ENCODE measurements around the gene SFSWAP. TPM values are rescaled to one million over a fixed set of nuclear protein-coding genes. Genes with fewer than 3 reads are reported as not detected.

The SFSWAP gene
- total RNA-seq, 1 donor, result 31.1 TPM

GRCh38 chr12:131841547-131841946, 130.7 kb downstream of the SFSWAP start:
- no peaks in the 10 kb centered on the region for H3K9me3 ChIP-seq (ENCODE audit: low read depth, low read length)
- no peak overlapping the region for H3K27ac ChIP-seq (ENCODE audit: low read depth, low read length)
- no peaks in the 10 kb centered on the region for H4K20me1 ChIP-seq (ENCODE audit: insufficient read depth, low read length)
- H2AFZ ChIP-seq (ENCODE audit: low read length), result no peak overlapping the region
- no peak for TF ChIP-seq CTCF (IDR thresholded peaks at IDR 0.05; ENCODE audit: extremely low read depth, low read depth, low read length)
- no peaks in the 10 kb centered on the region for H3K79me2 ChIP-seq (ENCODE audit: insufficient read depth, low read length)
- H3K4me3 ChIP-seq (ENCODE audit: insufficient read depth, low read length), result no peak overlapping the region
- no peaks in the 10 kb centered on the region for H3K4me1 ChIP-seq (ENCODE audit: insufficient read depth, low read length)
- H3K4me2 ChIP-seq (ENCODE audit: insufficient read depth, low read length), result no peak overlapping the region
- no peaks in the 10 kb centered on the region for H3K36me3 ChIP-seq (ENCODE audit: insufficient read depth, low read length)
- no peak for DNase-seq (ENCODE audit: insufficient read length, low spot score, missing footprints)
- no peaks in the 10 kb centered on the region for H3K27me3 ChIP-seq (ENCODE audit: insufficient read depth, low read length)

- no peak for DNase-seq (ENCODE audit: insufficient read length, low spot score, missing footprints)
- Histone ChIP-seq H3K79me2 (ENCODE audit: insufficient read depth, low read length) (no peaks in the 10 kb centered on the region), H2AFZ (ENCODE audit: low read length) (no peak overlapping the region), H3K4me3 (ENCODE audit: insufficient read depth, low read length) (no peak overlapping the region), H4K20me1 (ENCODE audit: insufficient read depth, low read length) (no peaks in the 10 kb centered on the region), H3K36me3 (ENCODE audit: insufficient read depth, low read length) (no peaks in the 10 kb centered on the region), H3K9me3 (ENCODE audit: low read depth, low read length) (no peaks in the 10 kb centered on the region), H3K4me2 (ENCODE audit: insufficient read depth, low read length) (no peak overlapping the region), H3K27ac (ENCODE audit: low read depth, low read length) (no peak overlapping the region), H3K27me3 (ENCODE audit: insufficient read depth, low read length) (no peaks in the 10 kb centered on the region), H3K4me1 (ENCODE audit: insufficient read depth, low read length) (no peaks in the 10 kb centered on the region)
- TF ChIP-seq CTCF (IDR thresholded peaks at IDR 0.05; ENCODE audit: extremely low read depth, low read depth, low read length), result no peak
Observed at GRCh38 chr12:131842169-131842568, 131.3 kb downstream of the SFSWAP start.

- Histone ChIP-seq H3K4me1 (ENCODE audit: insufficient read depth, low read length) (no peaks in the 10 kb centered on the region), H3K79me2 (ENCODE audit: insufficient read depth, low read length) (no peaks in the 10 kb centered on the region), H3K27ac (ENCODE audit: low read depth, low read length) (no peak overlapping the region), H3K36me3 (ENCODE audit: insufficient read depth, low read length) (no peaks in the 10 kb centered on the region), H3K4me2 (ENCODE audit: insufficient read depth, low read length) (no peak overlapping the region), H3K4me3 (ENCODE audit: insufficient read depth, low read length) (no peak overlapping the region), H2AFZ (ENCODE audit: low read length) (no peak overlapping the region), H3K27me3 (ENCODE audit: insufficient read depth, low read length) (no peaks in the 10 kb centered on the region), H3K9me3 (ENCODE audit: low read depth, low read length) (no peaks in the 10 kb centered on the region), H4K20me1 (ENCODE audit: insufficient read depth, low read length) (no peaks in the 10 kb centered on the region)
- TF ChIP-seq CTCF (IDR thresholded peaks at IDR 0.05; ENCODE audit: extremely low read depth, low read depth, low read length), result no peak
- DNase-seq (ENCODE audit: insufficient read length, low spot score, missing footprints), result no peak
Observed at GRCh38 chr12:131843527-131843926, 132.6 kb downstream of the SFSWAP start.

- Histone ChIP-seq H3K36me3 (ENCODE audit: insufficient read depth, low read length) (no peaks in the 10 kb centered on the region), H3K9me3 (ENCODE audit: low read depth, low read length) (no peaks in the 10 kb centered on the region), H3K4me1 (ENCODE audit: insufficient read depth, low read length) (no peaks in the 10 kb centered on the region), H4K20me1 (ENCODE audit: insufficient read depth, low read length) (no peaks in the 10 kb centered on the region), H3K4me2 (ENCODE audit: insufficient read depth, low read length) (no peak overlapping the region), H3K79me2 (ENCODE audit: insufficient read depth, low read length) (no peaks in the 10 kb centered on the region), H2AFZ (ENCODE audit: low read length) (no peak overlapping the region), H3K27ac (ENCODE audit: low read depth, low read length) (no peak overlapping the region), H3K4me3 (ENCODE audit: insufficient read depth, low read length) (no peak overlapping the region), H3K27me3 (ENCODE audit: insufficient read depth, low read length) (no peaks in the 10 kb centered on the region)
- no peak for DNase-seq (ENCODE audit: insufficient read length, low spot score, missing footprints)
- TF ChIP-seq CTCF (IDR thresholded peaks at IDR 0.05; ENCODE audit: extremely low read depth, low read depth, low read length), result no peak
Observed at GRCh38 chr12:131844140-131844539, 133.2 kb downstream of the SFSWAP start.

All from osteoblast (primary cell).